Activated CD4-positive, alpha-beta T cell treated with anti-CD3 and anti-CD28 coated beads for 36 hours (primary cell): ENCODE results near the gene EHBP1. TPM values are rescaled to one million over a fixed set of nuclear protein-coding genes. Genes with fewer than 3 reads are reported as not detected.
A peak's percentile ranks its signal among the peaks of the same experiment; 100 is the strongest.

Experiments
- ATAC-seq: fragments of 200-7000 bp; cut with Tn5 transposase; one replicate; pipeline ENCODE4 v1.10.0; 2021; ENCODE audit warnings: mild to moderate bottlenecking, moderate library complexity
- CTCF ChIA-PET: fragments of 350-600 bp; sonication (Branson Sonifier 250); formaldehyde crosslinking; loops from one replicate; lab custom pipeline; 2021; ENCODE audit warnings: antibody characterized with exemption; lab: Charles Lee
- POLR2A ChIA-PET: fragments of 350-600 bp; sonication (Branson Sonifier 250); formaldehyde crosslinking; loops from one replicate; lab custom pipeline; 2021; ENCODE audit warnings: antibody characterized with exemption, inconsistent platforms; lab: Charles Lee
- DNase-seq: peaks from one replicate; pipeline ENCODE4 v3.0.0-alpha.2; 2020
- H3K27ac Mint-ChIP-seq: one replicate; pipeline ENCODE4 v1.8.0; 2021; ENCODE audit warnings: mixed read lengths
- H3K27me3 Mint-ChIP-seq: one replicate; pipeline ENCODE4 v1.8.0; 2021; ENCODE audit warnings: mixed read lengths
- H3K36me3 Mint-ChIP-seq: one replicate; pipeline ENCODE4 v1.8.0; 2021; ENCODE audit warnings: low read depth, mixed read lengths
- H3K4me1 Mint-ChIP-seq: one replicate; pipeline ENCODE4 v1.8.0; 2021; ENCODE audit warnings: mixed read lengths
- H3K4me3 Mint-ChIP-seq: one replicate; pipeline ENCODE4 v1.8.0; 2021; ENCODE audit warnings: mild to moderate bottlenecking, moderate library complexity, mixed read lengths
- H3K9me3 Mint-ChIP-seq: one replicate; pipeline ENCODE4 v1.8.0; 2021; ENCODE audit warnings: low read depth, mixed read lengths
- intact Hi-C, 2 experiments: fragments of 100-400 bp; cut with DNase I in 1 of 2; cut with micrococcal nuclease in 1 of 2; formaldehyde crosslinking; loops; one replicate each; pipeline versions ENCODE4 v1.14.2 to v1.15.1; 2022 to 2024; cut with DNase I, micrococcal nuclease
- total RNA-seq, 2 experiments: library from RNA; stranded (reverse); gene quantifications; one replicate each; pipeline ENCODE4 v1.2.3, GENCODE V29; 2021

The EHBP1 gene
- total RNA-seq, 2 experiments from 2014 or later = 27.3 to 28.5 TPM

GRCh38 chr2:63034526-63034925 lies 329.0 kb downstream of the EHBP1 start:
- Mint-ChIP-seq H3K36me3 (peaks cover 3% of the 10 kb centered on the region), H3K27me3 (no peaks in the 10 kb centered on the region), H3K9me3 (no peaks in the 10 kb centered on the region), H3K4me1 (no peaks in the 10 kb centered on the region), H3K4me3 (no peak overlapping the region), H3K27ac (no peak overlapping the region)
- DNase-seq = no peak
- intact Hi-C loops = no loop called here
- ChIA-PET POLR2A (no interaction called here), CTCF (interaction anchor here (1.5 kb wide), 1 partner anchor 390 kb away, joined by 4 read pairs; no protein-coding TSS in a partner anchor)
- ATAC-seq = no peak

- DNase-seq = no peak
- Mint-ChIP-seq H3K27me3 (no peaks in the 10 kb centered on the region), H3K9me3 (no peaks in the 10 kb centered on the region), H3K27ac (no peak overlapping the region), H3K36me3 (peaks cover 2% of the 10 kb centered on the region), H3K4me1 (no peaks in the 10 kb centered on the region), H3K4me3 (no peak overlapping the region)
- ATAC-seq = no peak
- CTCF ChIA-PET = interaction anchor here (1.5 kb wide), 1 partner anchor 389 kb away, joined by 4 read pairs; no protein-coding TSS in a partner anchor
- POLR2A ChIA-PET = no interaction called here
- intact Hi-C loops = no loop called here
These were observed 329.7 kb downstream of the EHBP1 start for GRCh38 chr2:63035169-63035568.

DNA sequence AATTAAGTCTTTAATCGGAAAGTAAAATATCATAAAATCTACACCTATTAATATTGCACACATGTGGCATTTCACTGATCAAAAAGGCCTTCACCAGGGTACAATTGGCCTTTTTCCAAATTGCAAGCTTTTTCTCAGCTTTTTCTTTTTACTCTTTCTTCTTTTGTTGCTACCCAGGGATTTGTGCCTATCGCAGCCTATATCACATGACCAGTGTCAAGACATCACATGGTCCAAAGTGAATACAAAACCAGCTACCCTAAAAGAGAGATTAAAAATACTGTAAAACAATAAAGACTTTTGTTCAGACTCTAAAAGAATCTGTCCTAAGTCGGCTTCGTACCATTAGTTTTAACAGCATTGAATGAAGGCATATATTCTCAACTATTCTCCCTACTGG lies 330.1 kb downstream of the EHBP1 start:
- H3K27ac Mint-ChIP-seq = no peak overlapping the region
- no peaks in the 10 kb centered on the region for H3K4me1 Mint-ChIP-seq
- POLR2A ChIA-PET = no interaction called here
- no peak overlapping the region for H3K4me3 Mint-ChIP-seq
- CTCF ChIA-PET = interaction anchor here (1.5 kb wide), 1 partner anchor 389 kb away, joined by 4 read pairs; no protein-coding TSS in a partner anchor
- intact Hi-C loops = no loop called here
- DNase-seq = no peak
- no peaks in the 10 kb centered on the region for H3K9me3 Mint-ChIP-seq
- ATAC-seq = no peak
- H3K36me3 Mint-ChIP-seq = peaks cover 2% of the 10 kb centered on the region
- H3K27me3 Mint-ChIP-seq = no peaks in the 10 kb centered on the region

- CTCF ChIA-PET = no interaction called here
- H3K27ac Mint-ChIP-seq = no peak overlapping the region
These were observed 332.5 kb downstream of the EHBP1 start for GRCh38 chr2:63038034-63038433.

GRCh38 chr2:63040586-63040985 lies 335.1 kb downstream of the EHBP1 start:
- Mint-ChIP-seq H3K4me1 (no peaks in the 10 kb centered on the region), H3K36me3 (peaks cover 16% of the 10 kb centered on the region), H3K27ac (no peak overlapping the region), H3K27me3 (peaks cover 12% of the 10 kb centered on the region), H3K9me3 (no peaks in the 10 kb centered on the region), H3K4me3 (no peak overlapping the region)
- POLR2A ChIA-PET = no interaction called here
- DNase-seq (no peak), ATAC-seq (no peak)
- CTCF ChIA-PET = no interaction called here
- intact Hi-C loops = no loop called here

More at GRCh38 chr2:63038034-63038433, 332.5 kb downstream of the EHBP1 start:
- ATAC-seq (no peak), DNase-seq (no peak)
- POLR2A ChIA-PET = no interaction called here
- Mint-ChIP-seq H3K9me3 (no peaks in the 10 kb centered on the region), H3K4me1 (no peaks in the 10 kb centered on the region), H3K4me3 (no peak overlapping the region), H3K36me3 (peaks cover 2% of the 10 kb centered on the region), H3K27me3 (no peaks in the 10 kb centered on the region)
- intact Hi-C loops = no loop called here

GRCh38 chr2:63041592-63041991 lies 336.1 kb downstream of the EHBP1 start:
- Mint-ChIP-seq H3K27ac (no peak overlapping the region), H3K36me3 (peaks cover 20% of the 10 kb centered on the region), H3K4me1 (peaks cover under 1% of the 10 kb centered on the region), H3K27me3 (peaks cover 21% of the 10 kb centered on the region), H3K4me3 (no peak overlapping the region), H3K9me3 (no peaks in the 10 kb centered on the region)
- ATAC-seq (no peak), DNase-seq (no peak)
- ChIA-PET POLR2A (no interaction called here), CTCF (no interaction called here)
- intact Hi-C loops = no loop called here

- peaks cover 49% of the 10 kb centered on the region for H3K27me3 Mint-ChIP-seq
- H3K4me1 Mint-ChIP-seq = peaks cover 24% of the 10 kb centered on the region
- ATAC-seq (no peak), DNase-seq (no peak)
- H3K36me3 Mint-ChIP-seq = peaks cover 17% of the 10 kb centered on the region
- ChIA-PET CTCF (no interaction called here), POLR2A (no interaction called here)
- intact Hi-C loops = no loop called here
- no peaks in the 10 kb centered on the region for H3K9me3 Mint-ChIP-seq
- no peak overlapping the region for H3K4me3 Mint-ChIP-seq
- no peak overlapping the region for H3K27ac Mint-ChIP-seq
These were observed 339.1 kb downstream of the EHBP1 start for GRCh38 chr2:63044362-63045327.

DNA sequence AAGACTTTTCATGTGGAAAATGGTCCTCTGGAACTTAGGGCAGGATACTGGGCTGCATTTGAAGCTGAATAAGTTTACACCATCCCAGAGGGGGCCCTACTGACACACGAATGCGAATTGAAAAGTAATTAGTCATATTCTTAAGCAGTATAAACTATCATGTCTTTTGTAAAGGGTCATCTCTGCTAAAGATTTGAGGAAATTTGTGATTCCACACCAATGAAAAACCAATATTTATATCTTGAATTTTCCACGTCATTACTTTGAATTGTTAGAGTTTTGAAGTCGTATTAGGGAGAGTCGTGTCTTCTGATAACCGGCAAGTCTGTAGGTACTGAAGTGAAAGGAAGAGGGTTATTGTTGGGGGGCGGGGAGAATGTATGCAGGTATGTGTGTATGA lies 341.0 kb downstream of the EHBP1 start:
- Mint-ChIP-seq H3K27me3 (peaks cover 57% of the 10 kb centered on the region), H3K4me3 (no peak overlapping the region), H3K4me1 (peaks cover 31% of the 10 kb centered on the region), H3K36me3 (peaks cover 17% of the 10 kb centered on the region), H3K9me3 (no peaks in the 10 kb centered on the region), H3K27ac (no peak overlapping the region)
- DNase-seq = no peak
- CTCF ChIA-PET = no interaction called here
- intact Hi-C loops = no loop called here
- POLR2A ChIA-PET = no interaction called here
- ATAC-seq = no peak

GRCh38 chr2:63046961-63047320 lies 341.4 kb downstream of the EHBP1 start:
- intact Hi-C loops = no loop called here
- DNase-seq (no peak), ATAC-seq (no peak)
- no peaks in the 10 kb centered on the region for H3K9me3 Mint-ChIP-seq
- ChIA-PET POLR2A (interaction anchor here (0.6 kb wide), 1 partner anchor 795 kb away, joined by 3 read pairs; no protein-coding TSS in a partner anchor), CTCF (interaction anchor here (0.7 kb wide), 1 partner anchor 113 kb away, joined by 3 read pairs; no protein-coding TSS in a partner anchor)
- H3K4me3 Mint-ChIP-seq = no peak overlapping the region
- peaks cover 57% of the 10 kb centered on the region for H3K27me3 Mint-ChIP-seq
- peaks cover 17% of the 10 kb centered on the region for H3K36me3 Mint-ChIP-seq
- peaks cover 31% of the 10 kb centered on the region for H3K4me1 Mint-ChIP-seq
- H3K27ac Mint-ChIP-seq = no peak overlapping the region

- peaks cover 37% of the 10 kb centered on the region for H3K4me1 Mint-ChIP-seq
- peaks cover 17% of the 10 kb centered on the region for H3K36me3 Mint-ChIP-seq
- ATAC-seq (no peak), DNase-seq (peak; percentile 48)
- H3K27me3 Mint-ChIP-seq = peaks cover 63% of the 10 kb centered on the region
- H3K4me3 Mint-ChIP-seq = peak overlapping the region; percentile 30
- H3K9me3 Mint-ChIP-seq = no peaks in the 10 kb centered on the region
- POLR2A ChIA-PET = interaction anchor here (0.6 kb wide), 1 partner anchor 795 kb away, joined by 3 read pairs; no protein-coding TSS in a partner anchor
- CTCF ChIA-PET = interaction anchor here (0.6 to 0.7 kb wide), 3 partner anchors 109 to 1560 kb away, joined by 3 to 4 read pairs (median 3); no protein-coding TSS in a partner anchor
- intact Hi-C loops = loop anchor here in 1 of 2 experiments (1.0 kb wide), 1 partner anchor 10 kb away; no protein-coding TSS in a partner anchor
- H3K27ac Mint-ChIP-seq = no peak overlapping the region
These were observed 342.1 kb downstream of the EHBP1 start for GRCh38 chr2:63047321-63048279.
